GM15510 (cell line): ENCODE results near the gene GOLGA6L1.
"Not testable (repeated sequence)": the region's sequence is repeated elsewhere in the genome, so short reads cannot be mapped to it uniquely, and the experiment has no call there.

Source experiments
- POLR2A ChIP-seq: IDR thresholded peaks from 3 replicates; pipeline ENCODE4 v1.6.1; 2011; ENCODE audit warnings: borderline replicate concordance; ENCODE audit not compliant: insufficient read length; ENCODE audit errors: extremely low read depth

GOLGA6L1 gene, protein sequence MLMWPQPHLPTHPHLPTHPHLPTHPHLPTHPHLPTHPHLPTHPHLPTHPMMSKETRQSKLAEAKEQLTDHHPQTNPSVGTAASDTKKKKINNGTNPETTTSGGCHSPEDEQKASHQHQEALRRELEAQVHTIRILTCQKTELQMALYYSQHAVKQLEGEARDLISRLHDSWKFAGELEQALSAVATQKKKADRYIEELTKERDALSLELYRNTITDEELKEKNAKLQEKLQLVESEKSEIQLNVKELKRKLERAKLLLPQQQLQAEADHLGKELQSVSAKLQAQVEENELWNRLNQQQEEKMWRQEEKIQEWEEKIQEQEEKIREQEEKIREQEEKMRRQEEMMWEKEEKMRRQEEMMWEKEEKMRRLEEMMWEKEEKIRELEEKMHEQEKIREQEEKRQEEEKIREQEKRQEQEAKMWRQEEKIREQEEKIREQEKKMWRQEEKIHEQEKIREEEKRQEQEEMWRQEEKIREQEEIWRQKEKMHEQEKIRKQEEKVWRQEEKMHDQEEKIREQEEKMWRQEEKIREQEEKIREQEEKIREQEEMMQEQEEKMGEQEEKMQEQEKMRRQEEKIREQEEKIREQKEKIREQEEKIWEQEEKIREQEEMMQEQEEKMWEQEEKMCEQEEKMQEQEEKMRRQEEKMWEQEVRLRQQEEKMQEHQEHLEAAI

GRCh38 chr15:23136722-23137121 lies at the start of gene GOLGA6L1:
Gene GOLGA6L1 (minus strand): TSS chr15:23136822. CDS start chr15:23136731, 91 bp downstream.
- not testable (repeated sequence) for TF ChIP-seq POLR2A

- no peak for TF ChIP-seq POLR2A
Measured at GRCh38 chr15:23118208-23118607, 18.4 kb downstream of the GOLGA6L1 start.

GRCh38 chr15:23095796-23096195 lies 40.8 kb downstream of the GOLGA6L1 start:
- no peak for TF ChIP-seq POLR2A

DNA sequence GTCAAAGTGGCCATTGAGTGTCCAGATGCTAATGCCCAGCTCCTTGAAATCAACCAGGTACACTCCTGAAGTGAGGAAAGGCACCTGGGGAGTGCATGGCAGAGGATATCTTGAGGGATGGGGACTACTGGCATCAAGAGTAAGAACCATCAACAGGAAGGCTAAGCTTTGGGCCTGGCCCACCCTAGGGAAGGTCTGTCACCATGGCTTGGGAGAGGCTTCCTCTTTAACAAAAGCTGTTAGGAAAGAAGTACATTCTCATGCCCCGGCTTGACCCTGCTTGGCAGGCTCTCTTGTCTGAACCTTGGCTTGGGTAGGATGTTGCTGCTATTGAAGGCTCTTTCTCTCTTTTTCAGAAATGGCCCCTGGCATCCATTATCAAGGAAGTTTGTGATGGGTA lies 53.5 kb downstream of the GOLGA6L1 start:
- TF ChIP-seq POLR2A = no peak

- no peak for TF ChIP-seq POLR2A
Measured at GRCh38 chr15:23081271-23081670, 55.4 kb downstream of the GOLGA6L1 start.

GRCh38 chr15:23079766-23080165 lies 56.9 kb downstream of the GOLGA6L1 start:
- no peak for TF ChIP-seq POLR2A
